Large intestine (tissue), 3 donors: ENCODE measurements around the gene RFC4. TPM values are rescaled to one million over a fixed set of nuclear protein-coding genes. Genes with fewer than 3 reads are reported as not detected.

Experiments used
- DNase-seq, 2 donors: peaks; one replicate each; pipeline versions ENCODE4 v3.0.0 to v3.0.0-alpha.2; 2013
- H3K27ac ChIP-seq: one replicate; pipeline ENCODE4 v1.5.1; 2013; ENCODE audit warnings: low read length
- H3K27me3 ChIP-seq: 2 replicates; pipeline ENCODE4 v1.6.1; 2013; ENCODE audit warnings: low read length; ENCODE audit not compliant: control insufficient read depth, insufficient read depth
- H3K36me3 ChIP-seq: 2 replicates; pipeline ENCODE4 v1.6.1; 2013; ENCODE audit warnings: low read length; ENCODE audit not compliant: control insufficient read depth, insufficient read depth
- H3K4me1 ChIP-seq: one replicate; pipeline ENCODE4 v1.6.1; 2013; ENCODE audit warnings: low read length; ENCODE audit not compliant: control insufficient read depth, insufficient read depth
- H3K4me3 ChIP-seq: one replicate; pipeline ENCODE4 v1.5.1; 2013; ENCODE audit warnings: low read length
- H3K9me3 ChIP-seq: one replicate; pipeline ENCODE4 v1.6.1; 2013; ENCODE audit warnings: mild to moderate bottlenecking, low read depth, low read length, moderate library complexity; ENCODE audit not compliant: control insufficient read depth
- WGBS: methylation state at CpG from one replicate; pipeline ENCODE4 v1.1.5; 2013; ENCODE audit warnings: low lambda C conversion rate; ENCODE audit not compliant: insufficient coverage; 5-methylcytosine and 5-hydroxymethylcytosine counted together
- polyA plus RNA-seq: library from polyadenylated mRNA; unstranded; fragments of 120-200 nt; gene quantifications from one replicate; pipeline ENCODE4 v1.2.1, GENCODE V29; 2013

The RFC4 gene
- polyA plus RNA-seq, 1 donor, result 27.8 TPM

GRCh38 chr3:186772701-186773417, 33.4 kb downstream of the RFC4 start:
- H3K27ac ChIP-seq, result peak overlapping the region; percentile 26
- peak overlapping the region; percentile 46 for H3K4me3 ChIP-seq
- WGBS, result 10% methylated on average over 1 of the region's 28 CpGs
- DNase-seq, result peak; percentile 54 to 72
- peaks cover 4% of the 10 kb centered on the region for H3K4me1 ChIP-seq
- no peaks in the 10 kb centered on the region for H3K27me3 ChIP-seq
- H3K36me3 ChIP-seq, result no peaks in the 10 kb centered on the region
- H3K9me3 ChIP-seq, result no peaks in the 10 kb centered on the region

GRCh38 chr3:186772281-186772694, 34.0 kb downstream of the RFC4 start:
- no peaks in the 10 kb centered on the region for H3K9me3 ChIP-seq
- H3K36me3 ChIP-seq, result no peaks in the 10 kb centered on the region
- peak in 1 of 2 donors; percentile 26 for DNase-seq
- 2% methylated on average over 6 of the region's 26 CpGs for WGBS
- no peak overlapping the region for H3K27ac ChIP-seq
- H3K4me1 ChIP-seq, result peaks cover 4% of the 10 kb centered on the region
- H3K27me3 ChIP-seq, result no peaks in the 10 kb centered on the region
- peak overlapping the region; percentile 46 for H3K4me3 ChIP-seq

DNA sequence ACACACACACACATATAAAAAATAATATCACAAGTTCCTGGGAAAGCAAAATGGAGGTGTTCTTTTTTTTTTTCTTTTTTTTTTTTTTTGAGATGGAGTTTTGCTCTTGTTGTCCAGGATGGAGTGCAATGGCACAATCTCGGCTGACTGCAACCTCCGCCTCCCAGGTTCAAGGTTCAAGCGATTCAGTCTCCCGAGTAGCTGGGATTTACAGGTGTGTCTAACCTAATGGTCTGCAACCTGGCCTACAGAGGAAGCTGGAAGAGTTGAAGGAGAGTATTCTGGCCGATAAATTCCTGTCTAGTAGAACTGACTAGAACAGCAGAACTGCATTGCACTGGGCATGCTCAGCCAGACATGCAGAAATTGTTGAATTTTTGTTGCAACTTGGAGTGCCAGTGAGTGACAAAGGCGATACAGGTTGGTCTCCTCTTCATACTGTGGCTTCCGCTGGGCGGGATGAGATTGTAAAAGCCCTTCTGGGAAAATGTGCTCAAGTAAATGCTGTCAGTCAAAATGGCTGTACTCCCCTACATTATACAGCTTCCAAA, 45.3 kb downstream of the RFC4 start:
- H3K4me1 ChIP-seq, result peaks cover 12% of the 10 kb centered on the region
- peak; percentile 68 to 80 for DNase-seq
- no CpG with 5 or more reads among the region's 8 CpGs for WGBS
- no peak overlapping the region for H3K4me3 ChIP-seq
- peak overlapping the region; percentile 64 for H3K27ac ChIP-seq
- H3K27me3 ChIP-seq, result no peaks in the 10 kb centered on the region
- peaks cover 2% of the 10 kb centered on the region for H3K9me3 ChIP-seq
- H3K36me3 ChIP-seq, result no peaks in the 10 kb centered on the region

DNA sequence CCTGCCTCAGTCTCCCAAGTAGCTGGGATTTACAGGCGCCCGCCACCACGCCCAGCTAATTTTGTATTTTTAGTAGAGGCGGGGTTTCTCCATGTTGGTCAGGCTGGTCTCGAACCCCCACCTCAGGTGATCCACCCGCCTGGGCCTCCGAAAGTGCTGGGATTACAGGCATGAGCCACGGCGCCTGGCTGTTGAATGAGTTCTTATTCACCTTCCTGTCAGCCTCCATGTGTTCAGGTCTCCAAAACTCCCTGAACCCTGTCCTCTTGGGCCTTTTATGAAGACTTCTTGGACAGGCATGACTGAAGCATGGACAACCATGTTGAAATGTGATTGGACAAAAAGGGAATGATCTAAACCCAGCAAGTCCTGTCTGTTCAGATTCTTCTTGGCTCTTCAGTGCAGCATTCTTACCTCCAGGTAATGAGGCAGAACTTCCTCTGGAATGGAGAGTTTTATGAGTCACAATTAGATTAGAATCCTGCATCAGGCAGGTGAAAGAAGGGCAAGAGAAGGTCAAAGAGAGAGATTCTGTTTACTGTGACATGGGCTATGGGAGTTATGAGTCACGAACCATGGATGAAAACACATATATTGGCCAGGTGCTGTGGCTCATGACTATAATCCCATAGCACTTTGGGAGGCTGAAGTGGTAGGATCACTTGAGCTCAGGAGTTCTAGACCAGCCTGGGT, 46.0 kb downstream of the RFC4 start:
- Histone ChIP-seq H3K4me3 (no peak overlapping the region), H3K27ac (peak overlapping the region; percentile 54), H3K27me3 (no peaks in the 10 kb centered on the region), H3K4me1 (peaks cover 16% of the 10 kb centered on the region), H3K36me3 (no peaks in the 10 kb centered on the region), H3K9me3 (no peaks in the 10 kb centered on the region)
- DNase-seq, result peak in 1 of 2 donors; percentile 57
- WGBS, result no CpG with 5 or more reads among the region's 10 CpGs

DNA sequence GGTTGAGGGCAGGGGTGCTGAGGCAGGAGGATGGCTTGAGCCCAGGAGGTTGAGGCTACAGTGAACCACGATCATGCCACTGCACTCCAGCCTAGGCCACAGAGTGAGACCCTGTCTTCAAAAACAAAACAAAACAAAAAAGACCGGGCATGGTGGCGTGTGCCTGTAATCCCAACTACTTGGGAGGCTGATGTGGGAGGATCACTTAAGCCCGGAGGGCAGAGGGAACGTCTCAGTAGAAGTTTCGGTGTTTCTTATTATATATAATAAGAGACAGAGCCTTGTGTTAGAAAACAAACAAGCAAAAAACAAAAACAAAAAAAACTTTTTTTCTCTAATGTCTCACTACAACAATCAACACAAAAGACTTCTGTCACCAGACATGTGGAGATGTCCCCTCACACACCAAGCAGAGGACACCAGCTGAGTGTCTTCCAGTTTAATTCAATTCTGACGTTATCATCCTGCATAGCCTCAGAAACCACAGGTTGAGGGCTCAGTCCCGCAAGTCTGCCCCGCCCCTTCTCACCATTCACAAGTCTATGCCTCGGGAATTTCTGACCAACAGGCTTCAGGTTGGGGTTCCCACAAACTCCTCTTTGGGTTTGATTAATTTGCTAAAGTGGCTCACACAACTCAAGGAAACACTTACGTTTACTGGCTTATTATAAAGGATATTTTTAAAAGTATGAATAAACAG, 46.9 kb downstream of the RFC4 start:
- Histone ChIP-seq H3K36me3 (no peaks in the 10 kb centered on the region), H3K9me3 (no peaks in the 10 kb centered on the region), H3K4me1 (peaks cover 19% of the 10 kb centered on the region), H3K27me3 (no peaks in the 10 kb centered on the region), H3K4me3 (no peak overlapping the region), H3K27ac (no peak overlapping the region)
- DNase-seq, result no peak
- 0% methylated on average over 1 of the region's 11 CpGs for WGBS

- no peaks in the 10 kb centered on the region for H3K9me3 ChIP-seq
- H3K4me3 ChIP-seq, result no peak overlapping the region
- H3K27me3 ChIP-seq, result no peaks in the 10 kb centered on the region
- H3K4me1 ChIP-seq, result peaks cover 19% of the 10 kb centered on the region
- no peak overlapping the region for H3K27ac ChIP-seq
- no peak for DNase-seq
- no peaks in the 10 kb centered on the region for H3K36me3 ChIP-seq
- 87% methylated on average over 3 of the region's 8 CpGs for WGBS
Measured at GRCh38 chr3:186757686-186758220, 48.5 kb downstream of the RFC4 start.

GRCh38 chr3:186757214-186757613, 49.1 kb downstream of the RFC4 start:
- no peaks in the 10 kb centered on the region for H3K27me3 ChIP-seq
- no peak overlapping the region for H3K27ac ChIP-seq
- peaks cover 19% of the 10 kb centered on the region for H3K4me1 ChIP-seq
- WGBS, result 95% methylated on average over 3 of the region's 8 CpGs
- DNase-seq, result no peak
- no peaks in the 10 kb centered on the region for H3K36me3 ChIP-seq
- H3K4me3 ChIP-seq, result no peak overlapping the region
- H3K9me3 ChIP-seq, result no peaks in the 10 kb centered on the region

DNA sequence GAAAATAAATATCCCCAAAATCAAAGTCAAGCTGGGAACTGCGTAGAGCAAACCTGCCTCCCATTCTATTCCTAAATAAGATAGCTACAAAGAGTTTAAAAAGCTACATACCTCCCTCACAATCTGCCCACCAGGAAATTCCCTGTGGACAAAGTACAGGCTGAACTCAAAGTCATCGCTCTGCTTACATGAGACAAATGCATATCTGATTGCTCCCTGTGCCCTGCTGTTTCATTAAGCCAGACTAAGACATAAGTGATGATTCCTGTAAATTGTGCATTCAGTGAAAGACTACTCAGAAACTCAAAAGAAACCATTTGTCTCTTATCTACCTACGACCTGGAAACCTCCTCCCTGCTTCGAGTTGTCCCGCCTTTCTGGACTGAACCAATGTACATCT, 51.4 kb downstream of the RFC4 start:
- Histone ChIP-seq H3K4me3 (no peak overlapping the region), H3K27ac (peak overlapping the region; percentile 79), H3K4me1 (peaks cover 7% of the 10 kb centered on the region), H3K36me3 (no peaks in the 10 kb centered on the region), H3K9me3 (no peaks in the 10 kb centered on the region), H3K27me3 (no peaks in the 10 kb centered on the region)
- peak; percentile 69 to 83 for DNase-seq
- WGBS, result 20% methylated on average over 1 of the region's 5 CpGs

- H3K36me3 ChIP-seq, result no peaks in the 10 kb centered on the region
- DNase-seq, result no peak
- H3K9me3 ChIP-seq, result no peaks in the 10 kb centered on the region
- H3K4me3 ChIP-seq, result no peak overlapping the region
- H3K27me3 ChIP-seq, result no peaks in the 10 kb centered on the region
- H3K4me1 ChIP-seq, result peaks cover 7% of the 10 kb centered on the region
- peak overlapping the region; percentile 79 for H3K27ac ChIP-seq
- 100% methylated on average over 1 of the region's 7 CpGs for whole genome bisulfite sequencing
Measured at GRCh38 chr3:186754006-186754405, 52.3 kb downstream of the RFC4 start.

DNA sequence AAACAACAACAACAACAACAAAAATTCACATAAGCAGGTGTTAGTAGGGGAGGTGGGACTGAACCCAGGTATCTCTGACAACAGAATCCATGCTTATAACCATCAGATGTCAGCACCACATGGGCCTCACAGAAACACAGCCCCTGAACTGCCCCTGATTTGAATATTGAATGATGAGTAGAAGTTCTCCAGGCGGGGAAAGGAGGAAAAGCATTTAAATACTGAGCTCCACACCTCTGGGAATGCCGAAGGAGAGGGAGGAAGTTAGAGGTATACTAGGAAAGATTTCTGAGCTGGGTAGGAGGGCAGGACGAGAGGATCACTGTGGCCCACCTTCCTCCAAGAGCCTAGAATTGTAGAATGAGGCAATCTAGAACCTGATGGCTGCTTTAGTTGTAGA, 54.8 kb downstream of the RFC4 start:
- DNase-seq, result no peak
- H3K9me3 ChIP-seq, result no peaks in the 10 kb centered on the region
- H3K36me3 ChIP-seq, result no peaks in the 10 kb centered on the region
- peaks cover 7% of the 10 kb centered on the region for H3K4me1 ChIP-seq
- no peak overlapping the region for H3K27ac ChIP-seq
- no peaks in the 10 kb centered on the region for H3K27me3 ChIP-seq
- WGBS, result 100% methylated on average over 1 of the region's 3 CpGs
- H3K4me3 ChIP-seq, result no peak overlapping the region
